Body of pancreas (tissue), 4 donors: ENCODE results near the gene CT83. TPM values are rescaled to one million over a fixed set of nuclear protein-coding genes. Genes with fewer than 3 reads are reported as not detected.

Experiments used
- ATAC-seq: fragments of 150-250 bp; one replicate; pipeline ENCODE4 v1.9.1; 2016
- DNase-seq, 4 donors: peaks; one replicate each; pipeline ENCODE4 v3.0.0-alpha.2; 2019
- H3K27ac ChIP-seq, 4 donors: fragments of 200-600 bp; sonication (generic); 1 replicate in 3 of 4; 2 replicates in 1 of 4; pipeline versions ENCODE4 v1.5.1 to v1.6.1; 2016 to 2019; ENCODE audit warnings: mild to moderate bottlenecking in 1 of 4, mixed read lengths in 1 of 4, moderate library complexity in 1 of 4
- H3K27me3 ChIP-seq, 2 donors: fragments of 200-600 bp; sonication (generic); one replicate each; pipeline ENCODE4 v1.6.0; 2016; ENCODE audit warnings: mild to moderate bottlenecking in 1 of 2
- H3K36me3 ChIP-seq, 2 donors: fragments of 200-600 bp; sonication (generic); replicated peaks in 1 of 2; 2 replicates each; pipeline ENCODE4 v1.5.1; 2016; ENCODE audit warnings: low read depth in 2 of 2; ENCODE audit not compliant: insufficient read depth in 1 of 2
- H3K4me1 ChIP-seq: fragments of 200-600 bp; sonication (generic); one replicate; pipeline ENCODE4 v1.6.0; 2016
- H3K4me3 ChIP-seq, 2 donors: fragments of 200-600 bp; sonication (generic); 1 replicate in 1 of 2; 2 replicates in 1 of 2; pipeline ENCODE4 v1.5.1; 2016 to 2019
- H3K9me3 ChIP-seq, 3 donors: fragments of 200-600 bp; sonication (generic); 1 replicate in 2 of 3; 2 replicates in 1 of 3; pipeline ENCODE4 v1.5.1; 2016
- CTCF ChIP-seq, 7 experiments: fragments of 450-650 bp in 4 of 7; fragments of 200-600 bp in 3 of 7; sonication (generic) in 3 of 7; IDR thresholded peaks; one replicate each; pipeline ENCODE4 v1.5.1; 2016 to 2019; ENCODE audit warnings: antibody characterized with exemption in 7 of 7
- POLR2A ChIP-seq, 3 donors: fragments of 450-650 bp; IDR thresholded peaks; one replicate each; pipeline ENCODE4 v1.6.1; 2016; ENCODE audit warnings: antibody characterized with exemption in 3 of 3, mild to moderate bottlenecking in 2 of 3
- WGBS, 2 donors: methylation state at CpG; one replicate each; pipeline ENCODE4 v1.1.5; 2017; 5-methylcytosine and 5-hydroxymethylcytosine counted together
- intact Hi-C: fragments of 100-400 bp; cut with DNase I; formaldehyde crosslinking; loops from one replicate; pipeline ENCODE4 v1.15.1; 2023
- total RNA-seq, 2 donors: library from RNA; depleted of rRNA; stranded (reverse); fragments of >200 nt; gene quantifications; one replicate each; pipeline ENCODE4 v1.1.0, GENCODE V29; 2016

The CT83 gene
- total RNA-seq, 2 donors from 2014 or later: not detected

- 43 to 50% methylated on average over 2 of the region's 2 CpGs for WGBS, 2 donors
- Histone ChIP-seq H3K27me3 (no peaks in the 10 kb centered on the region), H3K4me1 (no peaks in the 10 kb centered on the region), H3K27ac (no peak overlapping the region), H3K9me3 (no peaks in the 10 kb centered on the region), H3K36me3 (no peaks in the 10 kb centered on the region), H3K4me3 (no peak overlapping the region)
- DNase-seq: no peak
- no peak for ATAC-seq
- intact Hi-C loops: no loop called here
- no peak for TF ChIP-seq CTCF (IDR thresholded peaks at IDR 0.05)
- TF ChIP-seq POLR2A (IDR thresholded peaks at IDR 0.05): no peak
These were observed 13.6 kb downstream of the CT83 start for GRCh38 chrX:116449156-116449555.

- H3K27me3 ChIP-seq: no peaks in the 10 kb centered on the region
- H3K36me3 ChIP-seq: no peaks in the 10 kb centered on the region
- 46 to 48% methylated on average over 3 to 9 of the region's 9 CpGs for WGBS, 2 donors
- peak; percentile 50 for ATAC-seq
- no peak within 1 kb of the TSS for H3K4me3 ChIP-seq
- no peak for TF ChIP-seq CTCF (IDR thresholded peaks at IDR 0.05)
- TF ChIP-seq POLR2A (IDR thresholded peaks at IDR 0.05): no peak
- H3K4me1 ChIP-seq: peaks cover 7% of the 10 kb centered on the region
- intact Hi-C loops: no loop called here
- peak; percentile 1 to 42 (median 11) for DNase-seq
- H3K9me3 ChIP-seq: no peaks in the 10 kb centered on the region
- H3K27ac ChIP-seq: no peak within 1 kb of the TSS
These were observed 26.4 kb downstream of the CT83 start, which contains the start of gene SLC6A14 for GRCh38 chrX:116436358-116436816. TSS of gene SLC6A14 (plus strand) at chrX:116436606. CDS start at chrX:116436710, 104 bp downstream.

GRCh38 chrX:116435597-116435996 lies 27.2 kb downstream of the CT83 start:
- H3K36me3 ChIP-seq: no peaks in the 10 kb centered on the region
- TF ChIP-seq CTCF (IDR thresholded peaks at IDR 0.05) (no peak), POLR2A (IDR thresholded peaks at IDR 0.05) (no peak)
- no peak for DNase-seq
- intact Hi-C loops: no loop called here
- H3K9me3 ChIP-seq: no peaks in the 10 kb centered on the region
- H3K4me3 ChIP-seq: no peak overlapping the region
- no peak overlapping the region for H3K27ac ChIP-seq
- no peaks in the 10 kb centered on the region for H3K27me3 ChIP-seq
- ATAC-seq: no peak
- H3K4me1 ChIP-seq: peaks cover 7% of the 10 kb centered on the region

GRCh38 chrX:116427978-116428377 lies 34.8 kb downstream of the CT83 start:
- Histone ChIP-seq H3K36me3 (no peaks in the 10 kb centered on the region), H3K4me3 (no peak overlapping the region), H3K27me3 (no peaks in the 10 kb centered on the region), H3K9me3 (no peaks in the 10 kb centered on the region), H3K27ac (no peak overlapping the region), H3K4me1 (no peaks in the 10 kb centered on the region)
- no peak for TF ChIP-seq CTCF (IDR thresholded peaks at IDR 0.05)
- no peak for TF ChIP-seq POLR2A (IDR thresholded peaks at IDR 0.05)
- DNase-seq: no peak
- intact Hi-C loops: no loop called here
- no peak for ATAC-seq
- 72 to 77% methylated on average over 3 of the region's 3 CpGs for WGBS, 2 donors

GRCh38 chrX:116417968-116418367 lies 44.8 kb downstream of the CT83 start:
- no peak overlapping the region for H3K27ac ChIP-seq
- TF ChIP-seq CTCF (IDR thresholded peaks at IDR 0.05): no peak
- TF ChIP-seq POLR2A (IDR thresholded peaks at IDR 0.05): no peak
- intact Hi-C loops: no loop called here
- no peaks in the 10 kb centered on the region for H3K36me3 ChIP-seq
- H3K9me3 ChIP-seq: no peaks in the 10 kb centered on the region
- no peak for ATAC-seq
- H3K4me1 ChIP-seq: no peaks in the 10 kb centered on the region
- H3K4me3 ChIP-seq: no peak overlapping the region
- no peak for DNase-seq
- H3K27me3 ChIP-seq: no peaks in the 10 kb centered on the region
- WGBS, 2 donors: 47 to 65% methylated on average over 4 of the region's 4 CpGs
